Natural killer cell (primary cell): ENCODE results near the gene ANKFN1. TPM values are rescaled to one million over a fixed set of nuclear protein-coding genes. Genes with fewer than 3 reads are reported as not detected.

Experiments
- ATAC-seq, 3 donors: fragments of 150-1000 bp in 2 of 3; fragments of 200-7000 bp in 1 of 3; cut with Tn5 transposase; 1 replicate in 1 of 3; 2 replicates in 2 of 3; pipeline ENCODE4 v1.10.0; 2021; ENCODE audit warnings: mild to moderate bottlenecking in 2 of 3, moderate library complexity in 2 of 3
- DNase-seq, 2 donors: peaks; one replicate each; pipeline versions ENCODE4 v3.0.0 to v3.0.0-alpha.2; 2013 to 2021; ENCODE audit warnings: mixed read lengths in 1 of 2
- H3K27ac ChIP-seq: one replicate; pipeline ENCODE4 v1.5.1; 2013; ENCODE audit warnings: mild to moderate bottlenecking, low read length
- H3K27me3 ChIP-seq: one replicate; pipeline ENCODE4 v1.6.1; 2013; ENCODE audit warnings: low read length; ENCODE audit not compliant: control insufficient read depth, insufficient read depth
- H3K36me3 ChIP-seq: one replicate; pipeline ENCODE4 v1.6.1; 2013; ENCODE audit warnings: low read length; ENCODE audit not compliant: control insufficient read depth, insufficient read depth
- H3K4me1 ChIP-seq: one replicate; pipeline ENCODE4 v1.6.1; 2013; ENCODE audit warnings: low read length; ENCODE audit not compliant: control insufficient read depth, insufficient read depth
- H3K4me3 ChIP-seq: one replicate; pipeline ENCODE4 v1.5.1; 2013; ENCODE audit warnings: low read length
- H3K9me3 ChIP-seq: one replicate; pipeline ENCODE4 v1.6.1; 2013; ENCODE audit warnings: low read length; ENCODE audit not compliant: control insufficient read depth, insufficient read depth
- H3K27ac Mint-ChIP-seq, 2 donors: one replicate each; pipeline ENCODE4 v1.8.0; 2022; ENCODE audit warnings: mild to moderate bottlenecking in 2 of 2, mixed read lengths in 2 of 2, moderate library complexity in 1 of 2
- H3K27me3 Mint-ChIP-seq, 2 donors: one replicate each; pipeline ENCODE4 v1.8.0; 2022; ENCODE audit warnings: low read depth in 2 of 2, mixed read lengths in 2 of 2
- H3K36me3 Mint-ChIP-seq: one replicate; pipeline ENCODE4 v1.8.0; 2022; ENCODE audit warnings: mixed read lengths
- H3K4me1 Mint-ChIP-seq, 2 donors: one replicate each; pipeline ENCODE4 v1.8.0; 2022; ENCODE audit warnings: mixed read lengths in 2 of 2
- H3K4me3 Mint-ChIP-seq: one replicate; pipeline ENCODE4 v1.8.0; 2022; ENCODE audit warnings: mild to moderate bottlenecking, moderate library complexity, mixed read lengths
- H3K9me3 Mint-ChIP-seq, 2 donors: one replicate each; pipeline ENCODE4 v1.8.0; 2022; ENCODE audit warnings: mixed read lengths in 2 of 2
- WGBS: methylation state at CpG from one replicate; pipeline ENCODE4 v1.1.7; 2013; ENCODE audit warnings: missing lambda C conversion rate; ENCODE audit not compliant: insufficient coverage; 5-methylcytosine and 5-hydroxymethylcytosine counted together
- intact Hi-C: fragments of 100-400 bp; cut with micrococcal nuclease; formaldehyde crosslinking; loops from one replicate; pipeline ENCODE4 v1.14.2; 2022
- total RNA-seq, 4 donors: library from RNA; stranded (reverse); fragments of 120-200 nt in 1 of 4; gene quantifications; one replicate each; pipeline versions ENCODE4 v1.2.3 to v1.2.4, GENCODE V29; 2013 to 2022
- TF ChIP-seq, protein P1 (sequence below): fragments of 200-600 bp; IDR thresholded peaks from one replicate; pipeline ENCODE4 v1.8.0; 2022; ENCODE audit warnings: antibody characterized with exemption

ANKFN1 gene
- not detected for total RNA-seq
- total RNA-seq (2013): not detected

DNA sequence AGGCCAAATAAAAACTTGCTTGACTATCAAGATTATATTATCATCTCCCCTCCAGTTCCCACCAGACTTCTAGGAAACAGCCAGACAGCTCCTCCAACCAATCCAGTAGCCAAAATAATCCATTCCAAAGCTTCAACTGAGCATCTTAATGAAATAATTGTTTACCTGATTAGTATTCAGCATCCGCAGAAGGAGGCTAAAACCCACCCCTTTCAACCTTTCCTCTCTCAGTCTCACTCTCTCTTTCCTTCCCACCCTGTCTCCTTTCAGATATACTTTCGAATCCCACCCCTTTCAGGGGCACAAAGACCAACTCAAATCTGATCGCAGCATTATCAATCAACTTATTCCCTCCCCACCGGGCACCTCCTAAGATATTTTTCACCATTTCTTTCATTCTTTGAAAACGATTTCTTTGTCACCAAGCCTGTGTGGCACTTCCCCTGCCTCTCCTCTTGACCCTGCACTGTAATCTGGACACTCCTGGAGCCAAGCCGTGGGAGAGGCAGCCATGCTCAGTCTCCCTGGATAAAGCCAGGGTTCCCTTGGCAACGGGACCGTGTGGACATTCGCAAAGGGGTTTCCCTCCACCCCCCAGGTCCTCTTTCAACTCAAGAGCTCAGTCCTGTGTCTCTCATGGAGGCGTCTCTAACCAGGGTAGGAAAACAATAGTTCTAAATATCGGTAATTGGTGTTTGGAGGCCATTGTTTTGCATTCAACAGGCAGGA, at the start of gene ANKFN1:
Gene ANKFN1, plus strand, starts transcription at position 602 of the 729 bp plus-strand sequence. CDS start 59,193 bp downstream, outside the sequence.
- H3K4me3 ChIP-seq: no peak within 1 kb of the TSS
- Mint-ChIP-seq H3K27me3 (peaks cover 2 to 5% of the 10 kb centered on the region in 2 donors), H3K9me3 (no peaks in the 10 kb centered on the region), H3K4me3 (no peak within 1 kb of the TSS), H3K27ac (no peak within 1 kb of the TSS), H3K4me1 (no peaks in the 10 kb centered on the region), H3K36me3 (no peaks in the 10 kb centered on the region)
- no peaks in the 10 kb centered on the region for H3K27me3 ChIP-seq
- H3K4me1 ChIP-seq: no peaks in the 10 kb centered on the region
- no peak within 1 kb of the TSS for H3K27ac ChIP-seq
- TF ChIP-seq, protein P1, sequence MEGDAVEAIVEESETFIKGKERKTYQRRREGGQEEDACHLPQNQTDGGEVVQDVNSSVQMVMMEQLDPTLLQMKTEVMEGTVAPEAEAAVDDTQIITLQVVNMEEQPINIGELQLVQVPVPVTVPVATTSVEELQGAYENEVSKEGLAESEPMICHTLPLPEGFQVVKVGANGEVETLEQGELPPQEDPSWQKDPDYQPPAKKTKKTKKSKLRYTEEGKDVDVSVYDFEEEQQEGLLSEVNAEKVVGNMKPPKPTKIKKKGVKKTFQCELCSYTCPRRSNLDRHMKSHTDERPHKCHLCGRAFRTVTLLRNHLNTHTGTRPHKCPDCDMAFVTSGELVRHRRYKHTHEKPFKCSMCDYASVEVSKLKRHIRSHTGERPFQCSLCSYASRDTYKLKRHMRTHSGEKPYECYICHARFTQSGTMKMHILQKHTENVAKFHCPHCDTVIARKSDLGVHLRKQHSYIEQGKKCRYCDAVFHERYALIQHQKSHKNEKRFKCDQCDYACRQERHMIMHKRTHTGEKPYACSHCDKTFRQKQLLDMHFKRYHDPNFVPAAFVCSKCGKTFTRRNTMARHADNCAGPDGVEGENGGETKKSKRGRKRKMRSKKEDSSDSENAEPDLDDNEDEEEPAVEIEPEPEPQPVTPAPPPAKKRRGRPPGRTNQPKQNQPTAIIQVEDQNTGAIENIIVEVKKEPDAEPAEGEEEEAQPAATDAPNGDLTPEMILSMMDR: no peak
- ATAC-seq: no peak
- DNase-seq: no peak
- intact Hi-C loops: no loop called here
- H3K9me3 ChIP-seq: no peaks in the 10 kb centered on the region
- 86% methylated on average over 11 of the region's 11 CpGs for WGBS
- no peaks in the 10 kb centered on the region for H3K36me3 ChIP-seq

GRCh38 chr17:56108811-56109284, 44.4 kb upstream of the ANKFN1 start:
- DNase-seq (no peak), ATAC-seq (no peak)
- intact Hi-C loops: no loop called here
- WGBS: 89% methylated on average over 2 of the region's 2 CpGs
- H3K36me3 Mint-ChIP-seq: no peaks in the 10 kb centered on the region
- Histone ChIP-seq H3K27me3 (no peaks in the 10 kb centered on the region), H3K27ac (no peak overlapping the region), H3K4me3 (no peak overlapping the region), H3K9me3 (no peaks in the 10 kb centered on the region), H3K4me1 (no peaks in the 10 kb centered on the region), H3K36me3 (no peaks in the 10 kb centered on the region)
- H3K27ac Mint-ChIP-seq: no peak overlapping the region
- TF ChIP-seq, protein P1: no peak
- no peaks in the 10 kb centered on the region for H3K4me1 Mint-ChIP-seq
- no peaks in the 10 kb centered on the region for H3K9me3 Mint-ChIP-seq
- no peak overlapping the region for H3K4me3 Mint-ChIP-seq
- peaks cover 5 to 15% of the 10 kb centered on the region in 2 donors for H3K27me3 Mint-ChIP-seq

GRCh38 chr17:56109836-56110235, 43.4 kb upstream of the ANKFN1 start:
- WGBS: 80% methylated on average over 3 of the region's 3 CpGs
- ATAC-seq: no peak
- intact Hi-C loops: no loop called here

More at GRCh38 chr17:56109836-56110235, 43.4 kb upstream of the ANKFN1 start:
- Histone ChIP-seq H3K9me3 (no peaks in the 10 kb centered on the region), H3K27me3 (no peaks in the 10 kb centered on the region), H3K36me3 (no peaks in the 10 kb centered on the region), H3K27ac (no peak overlapping the region), H3K4me3 (no peak overlapping the region), H3K4me1 (no peaks in the 10 kb centered on the region)
- H3K36me3 Mint-ChIP-seq: no peaks in the 10 kb centered on the region
- H3K4me1 Mint-ChIP-seq: no peaks in the 10 kb centered on the region
- H3K4me3 Mint-ChIP-seq: no peak overlapping the region
- TF ChIP-seq, protein P1: no peak
- no peak for DNase-seq
- H3K9me3 Mint-ChIP-seq: no peaks in the 10 kb centered on the region
- H3K27ac Mint-ChIP-seq: no peak overlapping the region
- H3K27me3 Mint-ChIP-seq: peaks cover under 1 to 9% of the 10 kb centered on the region in 2 donors
